ENCODE results near the gene SBF1.

Gene SBF1

DNA sequence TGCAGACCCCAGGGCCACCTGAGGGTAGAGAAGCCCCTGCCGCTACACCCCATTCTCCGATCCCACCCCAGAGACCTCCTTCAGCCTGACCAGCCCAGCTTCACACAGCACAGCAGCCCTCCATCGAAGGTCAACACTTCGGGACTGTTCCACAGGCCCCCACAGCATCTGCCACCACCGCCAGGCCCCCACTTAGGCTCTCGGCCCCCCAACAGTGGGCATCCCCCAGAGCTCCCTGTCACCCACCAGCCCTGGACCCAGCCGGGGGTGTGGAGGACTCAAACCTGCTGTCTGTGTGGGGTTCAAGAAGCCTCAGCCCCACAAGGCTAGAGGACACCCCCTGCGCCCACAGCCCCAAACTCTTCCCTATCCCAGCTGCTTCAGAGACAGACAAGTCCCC lies 6.2 kb downstream of the SBF1 start:
- Histone ChIP-seq H3K4ac (ENCODE audit: low read depth, low read length) (no peak overlapping the region), H2BK5ac (ENCODE audit: low read length) (no peak overlapping the region), H3K79me2 (ENCODE audit: control insufficient read depth, insufficient read depth, low read length) (peaks cover 49% of the 10 kb centered on the region), H3K4me3 (ENCODE audit: low read length) (no peak overlapping the region), H3K27me3 (ENCODE audit: insufficient read depth, low read length, poor library complexity) (no peaks in the 10 kb centered on the region), H4K5ac (ENCODE audit: low read length) (no peak overlapping the region), H4K8ac (ENCODE audit: low read depth, low read length) (no peak overlapping the region), H3K56ac (ENCODE audit: low read length) (no peak overlapping the region), H3K23ac (ENCODE audit: low read length) (no peak overlapping the region), H3K36me3 (ENCODE audit: control insufficient read depth, insufficient read depth, low read length) (peaks cover 6% of the 10 kb centered on the region), H2BK15ac (replicated peaks; ENCODE audit: low read depth) (no peak overlapping the region), H2BK120ac (ENCODE audit: low read depth, low read length) (no peak overlapping the region), H3K4me2 (ENCODE audit: low read length) (no peak overlapping the region), H3K9ac (ENCODE audit: low read length) (no peak overlapping the region), H3K4me1 (ENCODE audit: control insufficient read depth, low read depth, low read length) (peaks cover 12% of the 10 kb centered on the region), H2AK5ac (ENCODE audit: low read length) (no peak overlapping the region), H3K18ac (ENCODE audit: low read length) (no peak overlapping the region), H3K79me1 (ENCODE audit: low read length) (peaks cover 28% of the 10 kb centered on the region), H3K27ac (ENCODE audit: low read depth, low read length) (no peak overlapping the region)
- DNase-seq = no peak
- WGBS (ENCODE audit: extremely low coverage, insufficient coverage, low lambda C conversion rate) = no CpG with 5 or more reads among the region's 8 CpGs

DNA sequence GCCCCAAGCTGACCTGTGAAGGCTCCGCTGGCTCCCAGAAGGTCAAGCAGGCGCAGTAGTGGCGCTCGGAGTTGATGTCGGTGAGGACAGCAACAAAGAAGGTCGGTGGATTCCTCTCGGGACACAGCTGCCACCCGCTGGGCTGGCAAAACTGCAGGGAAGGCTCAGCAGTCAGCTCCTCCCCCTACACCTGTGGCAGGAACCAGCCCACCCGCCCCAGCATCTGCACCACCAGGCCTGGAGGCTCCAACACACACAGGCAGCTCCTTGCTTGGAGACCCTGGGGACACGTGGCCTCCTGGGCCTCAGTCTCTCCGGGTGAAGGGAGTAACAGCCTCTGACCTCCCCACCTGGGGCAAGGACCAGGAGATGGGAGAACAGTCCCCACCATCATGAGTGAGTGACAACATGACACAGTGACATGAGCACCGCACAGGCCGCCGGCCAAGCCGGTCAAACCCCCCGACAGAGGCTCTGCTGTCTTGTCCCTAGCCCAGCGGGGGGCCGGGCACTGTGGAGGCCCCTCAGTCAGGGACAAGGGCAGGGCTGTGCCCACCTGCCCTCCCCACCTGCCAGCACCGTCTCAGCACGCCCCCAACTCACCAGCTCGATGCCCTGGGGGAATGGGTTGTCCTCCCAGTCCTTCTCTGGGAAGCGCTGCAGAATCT lies 6.9 kb downstream of the SBF1 start:
- Histone ChIP-seq H3K23ac (ENCODE audit: low read length) (no peak overlapping the region), H3K4me1 (ENCODE audit: control insufficient read depth, low read depth, low read length) (peaks cover 12% of the 10 kb centered on the region), H4K5ac (ENCODE audit: low read length) (no peak overlapping the region), H3K18ac (ENCODE audit: low read length) (no peak overlapping the region), H3K9ac (ENCODE audit: low read length) (no peak overlapping the region), H3K56ac (ENCODE audit: low read length) (no peak overlapping the region), H3K4me3 (ENCODE audit: low read length) (no peak overlapping the region), H2BK120ac (ENCODE audit: low read depth, low read length) (no peak overlapping the region), H2AK5ac (ENCODE audit: low read length) (no peak overlapping the region), H3K36me3 (ENCODE audit: control insufficient read depth, insufficient read depth, low read length) (peaks cover 9% of the 10 kb centered on the region), H3K4me2 (ENCODE audit: low read length) (no peak overlapping the region), H3K27ac (ENCODE audit: low read depth, low read length) (no peak overlapping the region), H3K4ac (ENCODE audit: low read depth, low read length) (no peak overlapping the region), H3K79me1 (ENCODE audit: low read length) (peaks cover 23% of the 10 kb centered on the region), H2BK15ac (replicated peaks; ENCODE audit: low read depth) (no peak overlapping the region), H3K27me3 (ENCODE audit: insufficient read depth, low read length, poor library complexity) (no peaks in the 10 kb centered on the region), H2BK5ac (ENCODE audit: low read length) (no peak overlapping the region), H3K79me2 (ENCODE audit: control insufficient read depth, insufficient read depth, low read length) (peaks cover 42% of the 10 kb centered on the region), H4K8ac (ENCODE audit: low read depth, low read length) (no peak overlapping the region)
- WGBS (ENCODE audit: extremely low coverage, insufficient coverage, low lambda C conversion rate) = no CpG with 5 or more reads among the region's 22 CpGs
- DNase-seq = no peak

- Histone ChIP-seq H3K4me3 (ENCODE audit: low read length) (no peak overlapping the region), H3K18ac (ENCODE audit: low read length) (no peak overlapping the region), H3K4ac (ENCODE audit: low read depth, low read length) (no peak overlapping the region), H3K27ac (ENCODE audit: low read depth, low read length) (no peak overlapping the region), H3K4me2 (ENCODE audit: low read length) (no peak overlapping the region), H4K5ac (ENCODE audit: low read length) (no peak overlapping the region), H3K23ac (ENCODE audit: low read length) (no peak overlapping the region), H3K4me1 (ENCODE audit: control insufficient read depth, low read depth, low read length) (peaks cover 12% of the 10 kb centered on the region), H2BK15ac (replicated peaks; ENCODE audit: low read depth) (no peak overlapping the region), H3K79me1 (ENCODE audit: low read length) (peaks cover 19% of the 10 kb centered on the region), H2AK5ac (ENCODE audit: low read length) (no peak overlapping the region), H2BK120ac (ENCODE audit: low read depth, low read length) (no peak overlapping the region), H3K79me2 (ENCODE audit: control insufficient read depth, insufficient read depth, low read length) (peaks cover 36% of the 10 kb centered on the region), H3K9ac (ENCODE audit: low read length) (no peak overlapping the region), H4K8ac (ENCODE audit: low read depth, low read length) (no peak overlapping the region), H3K36me3 (ENCODE audit: control insufficient read depth, insufficient read depth, low read length) (peaks cover 11% of the 10 kb centered on the region), H2BK5ac (ENCODE audit: low read length) (no peak overlapping the region), H3K56ac (ENCODE audit: low read length) (no peak overlapping the region), H3K27me3 (ENCODE audit: insufficient read depth, low read length, poor library complexity) (no peaks in the 10 kb centered on the region)
- no peak for DNase-seq
- no CpG with 5 or more reads among the region's 24 CpGs for WGBS (ENCODE audit: extremely low coverage, insufficient coverage, low lambda C conversion rate)
Observed at GRCh38 chr22:50467341-50467740, 7.5 kb downstream of the SBF1 start.

DNA sequence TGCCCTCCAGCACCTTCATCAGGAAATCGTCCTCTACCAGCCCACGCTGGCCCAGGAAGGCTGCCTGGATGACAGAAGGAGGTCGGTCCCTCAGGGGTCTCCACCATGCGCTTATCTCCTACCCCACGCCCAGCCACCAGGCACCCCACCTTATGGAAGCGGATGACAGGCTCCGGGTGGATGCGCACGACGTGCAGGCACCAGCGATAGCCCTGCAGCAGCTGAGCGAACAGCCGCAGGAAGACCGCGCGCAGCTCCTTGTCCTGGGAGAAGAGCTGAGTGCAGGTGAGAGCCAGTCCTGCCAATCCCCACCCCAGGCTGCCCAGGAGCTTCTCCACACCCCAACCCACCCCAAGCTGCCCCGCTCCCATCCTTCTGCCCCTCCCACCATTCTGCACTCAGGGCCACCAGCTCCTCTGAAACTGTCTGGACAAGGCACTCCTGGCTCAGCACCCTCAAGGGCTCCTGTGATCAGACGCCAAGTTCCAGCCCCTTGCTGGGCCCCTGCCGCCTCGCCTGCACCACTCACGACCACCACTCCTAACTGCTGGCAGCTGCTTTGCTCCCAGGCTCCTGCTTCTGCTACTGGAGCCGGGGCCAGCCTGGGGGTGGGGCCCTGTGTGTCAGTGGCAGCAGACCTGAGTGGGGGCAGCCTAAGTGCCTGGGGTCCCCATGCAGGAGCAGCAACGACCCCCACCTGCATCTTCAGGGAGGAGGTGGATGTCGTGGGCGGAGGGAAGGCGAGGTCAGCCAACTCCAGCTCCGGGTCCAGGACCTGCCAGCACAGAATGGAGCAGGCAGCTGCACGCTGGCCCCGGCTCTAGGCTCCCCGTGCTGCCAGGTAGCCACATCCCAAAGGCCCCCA lies 9.5 kb downstream of the SBF1 start:
- H2AK5ac ChIP-seq (ENCODE audit: low read length) = no peak overlapping the region
- peaks cover 6% of the 10 kb centered on the region for H3K4me1 ChIP-seq (ENCODE audit: control insufficient read depth, low read depth, low read length)
- no peak overlapping the region for H4K5ac ChIP-seq (ENCODE audit: low read length)
- no peak overlapping the region for H2BK15ac ChIP-seq (replicated peaks; ENCODE audit: low read depth)
- peaks cover 13% of the 10 kb centered on the region for H3K36me3 ChIP-seq (ENCODE audit: control insufficient read depth, insufficient read depth, low read length)
- no peak overlapping the region for H2BK120ac ChIP-seq (ENCODE audit: low read depth, low read length)
- H3K27me3 ChIP-seq (ENCODE audit: insufficient read depth, low read length, poor library complexity) = no peaks in the 10 kb centered on the region
- H3K23ac ChIP-seq (ENCODE audit: low read length) = no peak overlapping the region
- H3K4ac ChIP-seq (ENCODE audit: low read depth, low read length) = no peak overlapping the region
- H2BK5ac ChIP-seq (ENCODE audit: low read length) = no peak overlapping the region
- no peak overlapping the region for H3K9ac ChIP-seq (ENCODE audit: low read length)
- H3K4me3 ChIP-seq (ENCODE audit: low read length) = no peak overlapping the region
- WGBS (ENCODE audit: extremely low coverage, insufficient coverage, low lambda C conversion rate) = no CpG with 5 or more reads among the region's 30 CpGs
- H4K8ac ChIP-seq (ENCODE audit: low read depth, low read length) = no peak overlapping the region
- H3K79me2 ChIP-seq (ENCODE audit: control insufficient read depth, insufficient read depth, low read length) = peaks cover 17% of the 10 kb centered on the region
- DNase-seq = no peak
- H3K4me2 ChIP-seq (ENCODE audit: low read length) = no peak overlapping the region
- H3K56ac ChIP-seq (ENCODE audit: low read length) = no peak overlapping the region
- H3K79me1 ChIP-seq (ENCODE audit: low read length) = peaks cover 7% of the 10 kb centered on the region
- H3K27ac ChIP-seq (ENCODE audit: low read depth, low read length) = no peak overlapping the region
- no peak overlapping the region for H3K18ac ChIP-seq (ENCODE audit: low read length)

DNA sequence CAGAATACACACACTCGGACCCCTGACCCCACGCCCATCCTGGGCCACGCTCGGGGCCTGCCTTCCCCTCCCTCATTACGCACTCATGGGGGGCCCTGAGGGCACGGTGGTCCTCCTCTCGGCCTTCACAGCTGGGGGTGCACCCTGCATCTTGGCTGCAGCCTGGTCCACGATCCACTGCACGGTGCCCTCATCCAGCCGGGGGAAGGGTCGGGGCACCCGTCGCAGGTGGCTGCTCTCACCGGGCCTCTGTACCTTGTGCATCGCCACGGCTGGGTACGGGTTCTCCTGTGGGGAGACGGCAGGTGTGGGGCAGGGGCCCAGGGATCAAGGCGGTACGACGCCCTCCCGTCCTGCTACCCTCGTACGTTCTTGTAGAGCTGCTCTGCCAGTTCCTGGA lies 10.4 kb downstream of the SBF1 start:
- Histone ChIP-seq H3K27me3 (ENCODE audit: insufficient read depth, low read length, poor library complexity) (no peaks in the 10 kb centered on the region), H3K36me3 (ENCODE audit: control insufficient read depth, insufficient read depth, low read length) (peaks cover 13% of the 10 kb centered on the region), H3K4me2 (ENCODE audit: low read length) (no peak overlapping the region), H3K23ac (ENCODE audit: low read length) (no peak overlapping the region), H3K56ac (ENCODE audit: low read length) (no peak overlapping the region), H3K27ac (ENCODE audit: low read depth, low read length) (no peak overlapping the region), H2BK15ac (replicated peaks; ENCODE audit: low read depth) (no peak overlapping the region), H3K18ac (ENCODE audit: low read length) (no peak overlapping the region), H3K4me3 (ENCODE audit: low read length) (no peak overlapping the region), H2BK120ac (ENCODE audit: low read depth, low read length) (no peak overlapping the region), H3K9ac (ENCODE audit: low read length) (no peak overlapping the region), H2BK5ac (ENCODE audit: low read length) (no peak overlapping the region), H4K8ac (ENCODE audit: low read depth, low read length) (no peak overlapping the region), H4K5ac (ENCODE audit: low read length) (no peak overlapping the region), H3K79me1 (ENCODE audit: low read length) (peaks cover 7% of the 10 kb centered on the region), H3K79me2 (ENCODE audit: control insufficient read depth, insufficient read depth, low read length) (peaks cover 16% of the 10 kb centered on the region), H3K4me1 (ENCODE audit: control insufficient read depth, low read depth, low read length) (peaks cover 3% of the 10 kb centered on the region), H3K4ac (ENCODE audit: low read depth, low read length) (no peak overlapping the region), H2AK5ac (ENCODE audit: low read length) (no peak overlapping the region)
- DNase-seq = no peak
- no CpG with 5 or more reads among the region's 24 CpGs for WGBS (ENCODE audit: extremely low coverage, insufficient coverage, low lambda C conversion rate)

Measured in mesendoderm (in vitro differentiated cells).